ENCODE data around the gene KRTAP3-2.

Gene KRTAP3-2

DNA sequence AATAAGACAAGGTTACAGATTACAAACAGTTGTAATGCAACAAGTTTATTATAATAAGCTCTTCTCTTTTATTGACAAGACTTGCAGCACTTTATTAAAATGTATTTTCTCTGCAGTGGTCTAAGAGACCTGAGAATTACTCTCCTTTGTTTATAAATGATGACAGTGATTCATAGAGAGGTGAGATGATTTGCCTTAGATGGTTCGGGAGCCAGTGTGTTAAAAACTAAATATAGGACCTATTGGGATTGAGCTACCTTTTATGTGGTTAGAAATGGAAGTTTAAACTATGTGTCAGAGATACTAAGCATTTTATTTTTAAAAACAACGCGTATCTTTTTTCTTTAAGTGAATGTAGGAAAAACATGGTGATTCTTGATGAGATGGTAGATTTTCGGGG, 2.9 kb downstream of the KRTAP3-2 start:
- Histone ChIP-seq H3K36me3 (replicated peaks in 1 of 2; ENCODE audit: control insufficient read depth in 2 of 2, insufficient read depth in 2 of 2, low read length in 2 of 2) (no peaks in the 10 kb centered on the region), H2AFZ (ENCODE audit: low read length) (no peak overlapping the region), H3K4me3 (ENCODE audit: low read length in 2 of 2) (no peak overlapping the region), H3K4me1 (ENCODE audit: control insufficient read depth in 2 of 2, insufficient read depth in 1 of 2, low read depth in 1 of 2, low read length in 2 of 2) (peaks cover 0 to 2% of the 10 kb centered on the region in 2 donors), H3K23ac (ENCODE audit: low read depth, low read length, poor library complexity) (no peak overlapping the region), H3K9ac (ENCODE audit: low read depth, low read length, poor library complexity) (no peak overlapping the region), H3K14ac (ENCODE audit: low read length) (no peak overlapping the region), H3K9me3 (replicated peaks in 1 of 2; ENCODE audit: control insufficient read depth in 2 of 2, insufficient read depth in 1 of 2, low read depth in 1 of 2, low read length in 2 of 2) (no peaks in the 10 kb centered on the region), H2BK12ac (ENCODE audit: low read length) (no peak overlapping the region), H2BK15ac (ENCODE audit: low read length) (no peak overlapping the region), H4K91ac (ENCODE audit: low read depth, low read length, poor library complexity) (no peak overlapping the region), H3K4me2 (ENCODE audit: insufficient read depth, low read length, poor library complexity, severe bottlenecking) (no peak overlapping the region), H2AK5ac (ENCODE audit: low read depth, low read length) (no peak overlapping the region), H3K79me1 (ENCODE audit: low read depth, low read length) (no peaks in the 10 kb centered on the region), H2BK5ac (ENCODE audit: low read length) (no peak overlapping the region), H4K8ac (ENCODE audit: low read depth, low read length) (no peak overlapping the region), H3K27me3 (ENCODE audit: control insufficient read depth in 3 of 3, insufficient read depth in 3 of 3, low read depth in 1 of 3, low read length in 3 of 3) (peaks cover 0 to 3% (median 0%) of the 10 kb centered on the region in 3 experiments), H2BK120ac (ENCODE audit: low read depth, low read length) (no peak overlapping the region), H3K18ac (ENCODE audit: low read length) (no peak overlapping the region), H3K27ac (replicated peaks; ENCODE audit: low read length) (no peak overlapping the region), H3K4ac (ENCODE audit: low read length) (no peak overlapping the region)
- DNase-seq (ENCODE audit: low spot score), result no peak
- WGBS, 2 donors (ENCODE audit: extremely low coverage in 2 of 2, insufficient read length in 2 of 2, insufficient replicate concordance in 1 of 2), result no CpG with 5 or more reads among the region's 4 CpGs

DNA sequence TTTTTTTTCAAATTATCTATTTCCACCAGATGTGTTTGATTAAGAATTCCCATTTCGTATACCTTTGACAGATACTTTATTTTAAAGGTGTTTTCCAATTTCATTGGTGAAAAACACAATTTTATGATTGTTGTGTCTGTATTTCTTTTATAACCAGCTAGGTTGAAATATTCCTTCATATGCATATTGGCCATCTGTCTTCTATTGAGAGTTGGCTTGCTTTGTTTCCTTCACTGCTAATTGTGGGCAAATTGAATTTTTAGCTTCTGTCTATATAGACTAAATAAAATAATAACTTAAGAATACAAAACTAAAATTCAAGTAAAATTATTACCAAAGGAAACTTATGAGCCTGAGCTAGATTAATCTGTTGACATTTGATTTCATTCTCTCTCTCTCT, 4.6 kb downstream of the KRTAP3-2 start:
- Histone ChIP-seq H3K79me1 (ENCODE audit: low read depth, low read length) (no peaks in the 10 kb centered on the region), H2BK15ac (ENCODE audit: low read length) (no peak overlapping the region), H3K4me3 (ENCODE audit: low read length in 2 of 2) (no peak overlapping the region), H3K23ac (ENCODE audit: low read depth, low read length, poor library complexity) (no peak overlapping the region), H3K18ac (ENCODE audit: low read length) (no peak overlapping the region), H3K4me1 (ENCODE audit: control insufficient read depth in 2 of 2, insufficient read depth in 1 of 2, low read depth in 1 of 2, low read length in 2 of 2) (peaks cover 0 to 2% of the 10 kb centered on the region in 2 donors), H3K9me3 (replicated peaks in 1 of 2; ENCODE audit: control insufficient read depth in 2 of 2, insufficient read depth in 1 of 2, low read depth in 1 of 2, low read length in 2 of 2) (no peaks in the 10 kb centered on the region), H2BK120ac (ENCODE audit: low read depth, low read length) (no peak overlapping the region), H2AFZ (ENCODE audit: low read length) (no peak overlapping the region), H4K91ac (ENCODE audit: low read depth, low read length, poor library complexity) (no peak overlapping the region), H3K27ac (replicated peaks; ENCODE audit: low read length) (no peak overlapping the region), H2BK5ac (ENCODE audit: low read length) (no peak overlapping the region), H2AK5ac (ENCODE audit: low read depth, low read length) (no peak overlapping the region), H3K4ac (ENCODE audit: low read length) (no peak overlapping the region), H3K36me3 (replicated peaks in 1 of 2; ENCODE audit: control insufficient read depth in 2 of 2, insufficient read depth in 2 of 2, low read length in 2 of 2) (no peaks in the 10 kb centered on the region), H4K8ac (ENCODE audit: low read depth, low read length) (no peak overlapping the region), H3K4me2 (ENCODE audit: insufficient read depth, low read length, poor library complexity, severe bottlenecking) (no peak overlapping the region), H3K27me3 (ENCODE audit: control insufficient read depth in 3 of 3, insufficient read depth in 3 of 3, low read depth in 1 of 3, low read length in 3 of 3) (peaks cover 0 to 3% (median 0%) of the 10 kb centered on the region in 3 experiments), H3K9ac (ENCODE audit: low read depth, low read length, poor library complexity) (no peak overlapping the region), H3K14ac (ENCODE audit: low read length) (no peak overlapping the region), H2BK12ac (ENCODE audit: low read length) (no peak overlapping the region)
- DNase-seq (ENCODE audit: low spot score), result no peak
- no CpG with 5 or more reads among the region's 1 CpG for WGBS, 2 donors (ENCODE audit: extremely low coverage in 2 of 2, insufficient read length in 2 of 2, insufficient replicate concordance in 1 of 2)

DNA sequence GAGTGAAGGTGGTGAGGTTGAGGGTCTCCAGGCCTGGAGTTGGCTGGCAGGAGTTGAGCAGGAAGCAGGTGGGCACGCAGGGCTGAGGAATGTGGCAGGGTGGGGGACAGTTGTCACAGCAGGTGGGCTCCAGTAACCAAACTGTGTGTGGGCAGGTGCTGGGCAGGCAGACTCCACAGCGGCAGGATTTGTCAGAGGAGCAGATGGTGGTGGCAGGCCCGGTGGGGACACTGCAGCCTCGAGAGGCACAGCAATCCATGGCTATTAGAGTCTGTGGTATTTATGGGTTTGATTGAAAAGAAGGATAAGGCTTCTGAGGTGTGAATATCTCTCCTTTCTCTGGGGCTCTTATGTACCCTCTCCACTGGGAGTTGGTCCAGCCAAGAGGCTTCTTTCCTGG, 5.9 kb downstream of the KRTAP3-2 start, which contains the start of gene KRTAP3-3:
Gene KRTAP3-3 (minus strand): TSS at position 326 of the 400 bp plus-strand sequence. CDS start 67 bp downstream, at position 259.
- Histone ChIP-seq H2AFZ (ENCODE audit: low read length) (no peak within 1 kb of the TSS), H4K8ac (ENCODE audit: low read depth, low read length) (no peak within 1 kb of the TSS), H3K36me3 (replicated peaks in 1 of 2; ENCODE audit: control insufficient read depth in 2 of 2, insufficient read depth in 2 of 2, low read length in 2 of 2) (no peaks in the 10 kb centered on the region), H3K27ac (replicated peaks; ENCODE audit: low read length) (no peak within 1 kb of the TSS), H3K9ac (ENCODE audit: low read depth, low read length, poor library complexity) (no peak within 1 kb of the TSS), H2BK12ac (ENCODE audit: low read length) (no peak within 1 kb of the TSS), H2BK15ac (ENCODE audit: low read length) (no peak within 1 kb of the TSS), H3K4me2 (ENCODE audit: insufficient read depth, low read length, poor library complexity, severe bottlenecking) (no peak within 1 kb of the TSS), H2BK5ac (ENCODE audit: low read length) (no peak within 1 kb of the TSS), H3K4me1 (ENCODE audit: control insufficient read depth in 2 of 2, insufficient read depth in 1 of 2, low read depth in 1 of 2, low read length in 2 of 2) (peaks cover 0 to 2% of the 10 kb centered on the region in 2 donors), H3K14ac (ENCODE audit: low read length) (no peak within 1 kb of the TSS), H4K91ac (ENCODE audit: low read depth, low read length, poor library complexity) (no peak within 1 kb of the TSS), H3K4me3 (ENCODE audit: low read length in 2 of 2) (no peak within 1 kb of the TSS), H3K18ac (ENCODE audit: low read length) (peak within 1 kb of the TSS; percentile 80), H2AK5ac (ENCODE audit: low read depth, low read length) (no peak within 1 kb of the TSS), H3K79me1 (ENCODE audit: low read depth, low read length) (no peaks in the 10 kb centered on the region), H2BK120ac (ENCODE audit: low read depth, low read length) (no peak within 1 kb of the TSS), H3K27me3 (ENCODE audit: control insufficient read depth in 3 of 3, insufficient read depth in 3 of 3, low read depth in 1 of 3, low read length in 3 of 3) (peaks cover 0 to 3% (median 0%) of the 10 kb centered on the region in 3 experiments), H3K4ac (ENCODE audit: low read length) (no peak within 1 kb of the TSS), H3K23ac (ENCODE audit: low read depth, low read length, poor library complexity) (no peak within 1 kb of the TSS), H3K9me3 (replicated peaks in 1 of 2; ENCODE audit: control insufficient read depth in 2 of 2, insufficient read depth in 1 of 2, low read depth in 1 of 2, low read length in 2 of 2) (no peaks in the 10 kb centered on the region)
- no peak for DNase-seq (ENCODE audit: low spot score)
- WGBS, 2 donors (ENCODE audit: extremely low coverage in 2 of 2, insufficient read length in 2 of 2, insufficient replicate concordance in 1 of 2), result no CpG with 5 or more reads among the region's 4 CpGs

DNA sequence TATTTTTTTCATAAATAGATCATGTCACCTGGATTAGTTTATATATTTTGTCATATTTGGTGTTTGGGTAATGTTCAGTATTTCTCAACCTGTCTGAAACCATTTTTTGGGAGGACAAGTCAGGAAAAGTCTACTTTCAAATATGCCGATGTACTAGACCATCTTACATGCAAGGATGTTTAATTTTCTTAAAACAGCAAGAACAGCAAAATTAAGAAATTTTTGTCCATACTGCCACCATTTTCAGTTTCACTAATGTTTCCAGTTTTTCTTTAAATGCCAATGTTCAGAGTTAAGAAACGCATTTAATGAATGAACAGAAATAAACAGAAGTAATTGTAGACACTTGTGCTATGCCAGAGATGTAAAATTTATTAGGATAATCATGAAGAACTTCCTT, 6.6 kb downstream of the KRTAP3-2 start:
- H2BK120ac ChIP-seq (ENCODE audit: low read depth, low read length), result no peak overlapping the region
- peaks cover 0 to 2% of the 10 kb centered on the region in 2 donors for H3K4me1 ChIP-seq (ENCODE audit: control insufficient read depth in 2 of 2, insufficient read depth in 1 of 2, low read depth in 1 of 2, low read length in 2 of 2)
- peaks cover 0 to 3% (median 0%) of the 10 kb centered on the region in 3 experiments for H3K27me3 ChIP-seq (ENCODE audit: control insufficient read depth in 3 of 3, insufficient read depth in 3 of 3, low read depth in 1 of 3, low read length in 3 of 3)
- H3K4ac ChIP-seq (ENCODE audit: low read length), result no peak overlapping the region
- H2BK15ac ChIP-seq (ENCODE audit: low read length), result no peak overlapping the region
- no peak overlapping the region for H3K14ac ChIP-seq (ENCODE audit: low read length)
- H2AK5ac ChIP-seq (ENCODE audit: low read depth, low read length), result no peak overlapping the region
- no peak overlapping the region for H4K8ac ChIP-seq (ENCODE audit: low read depth, low read length)
- H3K27ac ChIP-seq (replicated peaks; ENCODE audit: low read length), result no peak overlapping the region
- H3K9me3 ChIP-seq (replicated peaks in 1 of 2; ENCODE audit: control insufficient read depth in 2 of 2, insufficient read depth in 1 of 2, low read depth in 1 of 2, low read length in 2 of 2), result no peaks in the 10 kb centered on the region
- no peaks in the 10 kb centered on the region for H3K79me1 ChIP-seq (ENCODE audit: low read depth, low read length)
- H3K23ac ChIP-seq (ENCODE audit: low read depth, low read length, poor library complexity), result no peak overlapping the region
- H3K36me3 ChIP-seq (replicated peaks in 1 of 2; ENCODE audit: control insufficient read depth in 2 of 2, insufficient read depth in 2 of 2, low read length in 2 of 2), result no peaks in the 10 kb centered on the region
- no peak overlapping the region for H2BK5ac ChIP-seq (ENCODE audit: low read length)
- no peak overlapping the region for H3K9ac ChIP-seq (ENCODE audit: low read depth, low read length, poor library complexity)
- H2AFZ ChIP-seq (ENCODE audit: low read length), result no peak overlapping the region
- no peak overlapping the region for H2BK12ac ChIP-seq (ENCODE audit: low read length)
- no peak overlapping the region for H4K91ac ChIP-seq (ENCODE audit: low read depth, low read length, poor library complexity)
- DNase-seq (ENCODE audit: low spot score), result no peak
- H3K4me2 ChIP-seq (ENCODE audit: insufficient read depth, low read length, poor library complexity, severe bottlenecking), result no peak overlapping the region
- no CpG with 5 or more reads among the region's 2 CpGs for WGBS, 2 donors (ENCODE audit: extremely low coverage in 2 of 2, insufficient read length in 2 of 2, insufficient replicate concordance in 1 of 2)
- H3K4me3 ChIP-seq (ENCODE audit: low read length in 2 of 2), result no peak overlapping the region
- H3K18ac ChIP-seq (ENCODE audit: low read length), result no peak overlapping the region
